DND-41 (cell line): ENCODE data around the gene NF1.

Experiments
- ATAC-seq: fragments of 200-7000 bp; cut with Tn5 transposase; 3 replicates; pipeline ENCODE4 v1.9.1; 2021; ENCODE audit warnings: low read depth; ENCODE audit not compliant: insufficient read depth
- DNase-seq: peaks from one replicate; pipeline ENCODE4 v3.0.0-alpha.2; 2020
- H2AFZ ChIP-seq: 2 replicates; pipeline ENCODE4 v1.6.0; 2012; ENCODE audit warnings: low read depth, low read length
- H3K27ac ChIP-seq: 2 replicates; pipeline ENCODE4 v1.5.1; 2012; ENCODE audit warnings: low read length, inconsistent platforms
- H3K27me3 ChIP-seq: fragments of 200-600 bp; sonication (generic); 2 replicates; pipeline ENCODE4 v1.6.0; 2012; ENCODE audit warnings: low read length, mild to moderate bottlenecking, inconsistent platforms; ENCODE audit not compliant: insufficient read depth, poor library complexity
- H3K36me3 ChIP-seq: 2 replicates; pipeline ENCODE4 v1.5.1; 2012; ENCODE audit warnings: low read length, inconsistent platforms; ENCODE audit not compliant: insufficient read depth
- H3K4me1 ChIP-seq: 2 replicates; pipeline ENCODE4 v1.5.1; 2012; ENCODE audit warnings: mild to moderate bottlenecking, low read length; ENCODE audit not compliant: insufficient read depth
- H3K4me2 ChIP-seq: 2 replicates; pipeline ENCODE4 v1.6.0; 2012; ENCODE audit warnings: mild to moderate bottlenecking, moderate library complexity, low read length, inconsistent platforms; ENCODE audit not compliant: insufficient read depth
- H3K4me3 ChIP-seq, 2 experiments: fragments of 200-600 bp in 1 of 2; shearing (Covaris generic) in 1 of 2; 2 replicates each; pipeline ENCODE4 v1.5.1; 2012 to 2016; ENCODE audit warnings: inconsistent platforms in 2 of 2, low read length in 2 of 2, mild to moderate bottlenecking in 2 of 2, low read depth in 1 of 2, moderate library complexity in 1 of 2
- H3K79me2 ChIP-seq: 2 replicates; pipeline ENCODE4 v1.6.0; 2012; ENCODE audit warnings: low read length, inconsistent platforms; ENCODE audit not compliant: insufficient read depth
- H3K9ac ChIP-seq: 2 replicates; pipeline ENCODE4 v1.6.0; 2012; ENCODE audit warnings: low read depth, mild to moderate bottlenecking, inconsistent platforms, low read length, moderate library complexity
- H3K9me3 ChIP-seq: 2 replicates; pipeline ENCODE4 v1.5.1; 2012; ENCODE audit warnings: low read length, moderate library complexity, mild to moderate bottlenecking, inconsistent platforms; ENCODE audit not compliant: insufficient read depth, severe bottlenecking
- H4K20me1 ChIP-seq: 2 replicates; pipeline ENCODE4 v1.6.0; 2012; ENCODE audit warnings: low read length; ENCODE audit not compliant: insufficient read depth
- EZH2 ChIP-seq: IDR thresholded peaks from 3 replicates; pipeline ENCODE4 v1.6.1; 2012; ENCODE audit warnings: borderline replicate concordance, low read depth, mild to moderate bottlenecking, moderate library complexity, low read length, inconsistent platforms; ENCODE audit not compliant: severe bottlenecking
- TF ChIP-seq, protein P1 (sequence below): IDR thresholded peaks from 2 replicates; pipeline ENCODE4 v1.5.1; 2012; ENCODE audit warnings: borderline replicate concordance, low read length, moderate library complexity, mild to moderate bottlenecking; ENCODE audit not compliant: poor library complexity, severe bottlenecking; ENCODE audit errors: extremely low read depth

The NF1 gene

DNA sequence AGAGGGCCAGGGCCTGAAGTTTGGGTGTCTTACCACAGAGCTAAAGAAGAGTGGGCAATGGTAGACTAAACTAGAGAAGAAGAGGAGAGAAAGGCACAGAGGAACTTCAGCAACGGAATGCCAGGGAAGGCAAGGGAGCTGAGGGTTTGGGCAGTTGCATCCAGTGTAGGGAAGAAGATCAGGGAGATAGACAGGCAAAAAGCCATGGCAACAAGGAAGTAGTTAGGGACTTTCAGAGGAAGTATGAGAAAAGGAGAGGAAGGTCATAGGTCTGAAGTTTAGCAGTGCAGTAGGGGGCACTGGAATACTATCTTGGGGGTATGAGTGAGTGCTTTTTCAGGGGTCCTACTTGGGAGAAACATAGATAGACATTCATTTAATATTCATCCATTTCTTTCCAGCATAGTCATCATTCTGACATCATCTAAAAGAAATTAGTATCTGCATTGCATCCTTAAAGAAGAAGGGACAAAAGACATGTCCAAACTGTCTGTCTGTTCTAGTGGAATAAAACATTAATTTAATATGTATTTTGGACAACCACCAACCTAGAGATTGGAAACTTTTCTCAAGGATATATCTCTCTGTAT lies 2.2 kb upstream of the NF1 start:
- Histone ChIP-seq H4K20me1 (0 out of 2 replicates have a peak, but pooled peaks cover under 1% of the 10 kb centered on the region), H3K27ac (no peak overlapping the region), H2AFZ (no peak overlapping the region), H3K36me3 (no peaks in the 10 kb centered on the region; the same call in 1 of the 2 replicates), H3K4me1 (peaks cover 21% of the 10 kb centered on the region), H3K9me3 (no peaks in the 10 kb centered on the region), H3K9ac (no peak overlapping the region), H3K27me3 (no peaks in the 10 kb centered on the region), H3K79me2 (peaks cover 27% of the 10 kb centered on the region), H3K4me2 (no peak overlapping the region), H3K4me3 (no peak overlapping the region)
- TF ChIP-seq, protein P1, sequence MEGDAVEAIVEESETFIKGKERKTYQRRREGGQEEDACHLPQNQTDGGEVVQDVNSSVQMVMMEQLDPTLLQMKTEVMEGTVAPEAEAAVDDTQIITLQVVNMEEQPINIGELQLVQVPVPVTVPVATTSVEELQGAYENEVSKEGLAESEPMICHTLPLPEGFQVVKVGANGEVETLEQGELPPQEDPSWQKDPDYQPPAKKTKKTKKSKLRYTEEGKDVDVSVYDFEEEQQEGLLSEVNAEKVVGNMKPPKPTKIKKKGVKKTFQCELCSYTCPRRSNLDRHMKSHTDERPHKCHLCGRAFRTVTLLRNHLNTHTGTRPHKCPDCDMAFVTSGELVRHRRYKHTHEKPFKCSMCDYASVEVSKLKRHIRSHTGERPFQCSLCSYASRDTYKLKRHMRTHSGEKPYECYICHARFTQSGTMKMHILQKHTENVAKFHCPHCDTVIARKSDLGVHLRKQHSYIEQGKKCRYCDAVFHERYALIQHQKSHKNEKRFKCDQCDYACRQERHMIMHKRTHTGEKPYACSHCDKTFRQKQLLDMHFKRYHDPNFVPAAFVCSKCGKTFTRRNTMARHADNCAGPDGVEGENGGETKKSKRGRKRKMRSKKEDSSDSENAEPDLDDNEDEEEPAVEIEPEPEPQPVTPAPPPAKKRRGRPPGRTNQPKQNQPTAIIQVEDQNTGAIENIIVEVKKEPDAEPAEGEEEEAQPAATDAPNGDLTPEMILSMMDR: peak; percentile 27
- TF ChIP-seq EZH2: no peak
- ATAC-seq (no peak), DNase-seq (no peak)

DNA sequence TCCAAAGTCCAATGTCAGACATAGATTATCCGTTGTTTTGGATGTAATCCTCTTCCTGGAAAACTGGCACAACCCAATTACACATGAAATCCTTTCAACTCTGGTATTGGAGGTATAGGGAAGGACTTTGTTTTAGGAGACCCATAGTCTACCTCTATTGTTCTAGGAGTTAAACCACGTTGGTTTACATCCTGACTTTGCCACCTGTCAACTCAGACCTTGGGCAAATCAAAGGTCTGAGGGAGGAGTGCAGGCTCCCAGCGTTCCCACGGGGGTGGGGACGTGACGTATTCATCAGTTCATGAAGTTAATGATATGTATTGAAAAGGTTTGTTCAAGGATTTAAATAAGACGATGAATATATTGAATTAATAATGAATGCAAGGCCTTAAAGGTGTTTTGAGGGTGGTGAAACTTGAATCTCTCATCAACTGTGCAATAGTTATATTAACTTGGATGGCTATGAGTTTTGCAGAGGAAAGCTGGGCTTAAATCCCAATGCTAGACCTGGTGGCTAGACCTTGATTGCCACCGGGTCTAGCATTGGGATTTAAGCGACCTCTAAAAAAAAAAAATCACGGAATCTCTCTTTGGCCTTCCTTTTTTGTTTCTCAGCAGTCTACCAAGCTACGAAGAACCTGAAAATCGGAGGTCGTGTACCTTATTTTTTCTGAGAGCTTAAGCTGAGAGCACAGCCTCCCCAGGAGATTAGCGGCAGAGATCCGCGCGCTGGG lies 744 bp upstream of the NF1 start:
- H3K9me3 ChIP-seq: no peaks in the 10 kb centered on the region
- H2AFZ ChIP-seq: peak overlapping the region; percentile 72
- H3K79me2 ChIP-seq: peaks cover 39% of the 10 kb centered on the region
- H3K4me2 ChIP-seq: peak overlapping the region; percentile 84
- H3K27ac ChIP-seq: peak overlapping the region; percentile 88
- peak overlapping the region; percentile 91 for H3K9ac ChIP-seq
- TF ChIP-seq, protein P1: no peak
- TF ChIP-seq EZH2: no peak
- peaks cover 5% of the 10 kb centered on the region; the same call in 1 of the 2 replicates for H4K20me1 ChIP-seq
- H3K4me1 ChIP-seq: peaks cover 26% of the 10 kb centered on the region
- no peaks in the 10 kb centered on the region; the same call in 1 of the 2 replicates for H3K36me3 ChIP-seq
- no peaks in the 10 kb centered on the region for H3K27me3 ChIP-seq
- no peak for DNase-seq
- H3K4me3 ChIP-seq: peak overlapping the region; percentile 69 to 99; a peak in 3 of 4 replicates
- ATAC-seq: no peak

DNA sequence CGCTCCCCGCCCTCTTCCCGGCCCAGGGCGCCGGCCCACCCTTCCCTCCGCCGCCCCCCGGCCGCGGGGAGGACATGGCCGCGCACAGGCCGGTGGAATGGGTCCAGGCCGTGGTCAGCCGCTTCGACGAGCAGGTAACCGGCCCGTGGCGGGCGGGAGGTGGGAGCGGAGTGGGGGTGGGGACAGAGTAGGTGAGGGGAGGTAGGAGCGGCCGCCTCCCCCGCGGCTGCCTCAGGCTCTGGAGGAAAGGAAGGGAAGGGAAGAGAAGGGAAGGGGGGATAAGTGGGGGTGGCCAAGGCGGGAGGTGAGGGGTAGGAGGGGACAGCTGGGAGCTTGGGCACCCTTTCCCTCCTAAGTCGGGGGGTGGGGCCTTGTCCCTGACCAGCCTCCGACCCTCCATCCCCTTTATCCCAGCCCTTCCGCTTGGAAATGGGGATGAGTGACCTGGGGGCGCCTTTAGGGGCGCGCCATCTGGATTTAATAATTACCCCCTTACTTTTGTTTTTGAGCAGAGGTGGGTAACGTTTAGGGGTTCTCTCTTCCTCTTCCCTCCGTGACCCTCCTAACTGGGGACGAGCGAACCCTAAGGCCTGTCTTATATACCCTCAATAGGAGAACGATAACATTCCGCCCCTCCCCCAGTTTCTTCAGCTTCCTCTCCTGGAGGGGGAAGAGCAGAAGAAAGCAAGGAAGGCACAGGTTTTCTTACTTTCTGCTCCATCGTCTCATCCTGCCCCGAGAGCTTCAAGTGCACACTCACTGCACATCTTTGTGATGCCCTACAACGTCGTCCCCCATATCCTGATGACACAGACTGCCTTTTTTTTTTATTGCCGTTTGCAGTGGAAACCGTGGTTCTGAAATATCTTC lies 694 bp downstream of the NF1 start:
- peak; percentile 54 for DNase-seq
- TF ChIP-seq, protein P1: peak; percentile 4
- no peak for TF ChIP-seq EZH2
- ATAC-seq: peak; percentile 51
- H3K4me1 ChIP-seq: peaks cover 29% of the 10 kb centered on the region
- H3K36me3 ChIP-seq: no peaks in the 10 kb centered on the region; the same call in 1 of the 2 replicates
- peak overlapping the region; percentile 69 to 99 for H3K4me3 ChIP-seq
- peak overlapping the region; percentile 88 for H2AFZ ChIP-seq
- peak overlapping the region; percentile 91 for H3K9ac ChIP-seq
- peak overlapping the region; percentile 84 for H3K4me2 ChIP-seq
- H3K9me3 ChIP-seq: no peaks in the 10 kb centered on the region
- H3K27me3 ChIP-seq: no peaks in the 10 kb centered on the region
- peak overlapping the region; percentile 88 for H3K27ac ChIP-seq
- H3K79me2 ChIP-seq: peaks cover 52% of the 10 kb centered on the region
- H4K20me1 ChIP-seq: peaks cover 9% of the 10 kb centered on the region; the same call in 1 of the 2 replicates
